Activated naive CD8-positive, alpha-beta T cell treated with anti-CD3 and anti-CD28 coated beads for 36 hours (primary cell): ENCODE measurements around the gene C16orf74. TPM values are rescaled to one million over a fixed set of nuclear protein-coding genes. Genes with fewer than 3 reads are reported as not detected.
A peak's percentile ranks its signal among the peaks of the same experiment; 100 is the strongest.

ENCODE experiments used
- DNase-seq: peaks from one replicate; pipeline ENCODE4 v3.0.0; 2021
- H3K27ac Mint-ChIP-seq: one replicate; pipeline ENCODE4 v1.8.0; 2022; ENCODE audit warnings: mild to moderate bottlenecking, moderate library complexity, mixed read lengths
- H3K27me3 Mint-ChIP-seq: one replicate; pipeline ENCODE4 v1.8.0; 2022; ENCODE audit warnings: mild to moderate bottlenecking, mixed read lengths
- H3K36me3 Mint-ChIP-seq: one replicate; pipeline ENCODE4 v1.8.0; 2021; ENCODE audit warnings: mild to moderate bottlenecking, mixed read lengths
- H3K4me1 Mint-ChIP-seq: one replicate; pipeline ENCODE4 v1.8.0; 2021; ENCODE audit warnings: mixed read lengths
- H3K4me3 Mint-ChIP-seq: one replicate; pipeline ENCODE4 v1.8.0; 2022; ENCODE audit warnings: mild to moderate bottlenecking, moderate library complexity, mixed read lengths
- H3K9me3 Mint-ChIP-seq: one replicate; pipeline ENCODE4 v1.8.0; 2022; ENCODE audit warnings: mixed read lengths
- total RNA-seq, 2 experiments: library from RNA; stranded (reverse); gene quantifications; one replicate each; pipeline ENCODE4 v1.2.3, GENCODE V29; 2021

C16orf74 gene
- total RNA-seq, 2 experiments from 2014 or later = 1.5 to 1.6 TPM

DNA sequence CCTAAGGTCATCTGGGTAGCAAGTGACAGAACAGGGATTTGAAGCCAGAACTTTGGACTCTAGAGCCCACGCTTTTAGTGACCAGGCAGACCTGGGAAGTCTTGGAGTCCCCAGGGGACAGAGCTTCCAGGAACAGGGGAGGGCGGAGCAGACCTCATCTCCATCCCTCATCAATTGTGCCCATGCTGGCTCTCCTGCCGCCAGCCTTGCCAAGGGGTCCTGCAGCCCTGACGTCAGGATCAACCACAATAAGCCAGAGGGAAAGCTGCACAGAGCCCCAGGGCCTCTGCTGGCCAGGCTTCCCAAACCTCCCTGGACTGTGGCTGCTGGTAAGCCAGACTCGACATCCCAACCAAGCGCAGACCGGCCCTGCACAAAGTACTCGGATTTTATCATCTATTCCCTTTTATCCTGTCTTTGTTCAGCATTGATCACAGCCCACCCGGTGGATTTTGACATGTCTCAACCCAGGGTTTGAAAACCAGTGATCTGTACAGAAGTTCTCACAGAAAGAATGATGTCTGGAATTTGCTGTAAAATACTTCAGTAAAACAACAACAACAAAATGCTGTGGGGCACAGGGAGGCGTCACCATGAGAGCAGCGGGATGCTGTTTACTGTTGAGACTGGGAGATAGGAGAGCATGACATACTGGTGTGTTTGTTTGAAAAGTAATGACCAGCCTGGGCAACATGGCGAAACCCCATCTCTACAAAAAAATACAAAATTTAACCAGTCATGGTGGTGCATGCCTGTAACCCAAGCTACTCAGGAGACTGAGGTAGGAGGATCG lies 11.8 kb downstream of the C16orf74 start:
- no peaks in the 10 kb centered on the region for H3K27me3 Mint-ChIP-seq

DNA sequence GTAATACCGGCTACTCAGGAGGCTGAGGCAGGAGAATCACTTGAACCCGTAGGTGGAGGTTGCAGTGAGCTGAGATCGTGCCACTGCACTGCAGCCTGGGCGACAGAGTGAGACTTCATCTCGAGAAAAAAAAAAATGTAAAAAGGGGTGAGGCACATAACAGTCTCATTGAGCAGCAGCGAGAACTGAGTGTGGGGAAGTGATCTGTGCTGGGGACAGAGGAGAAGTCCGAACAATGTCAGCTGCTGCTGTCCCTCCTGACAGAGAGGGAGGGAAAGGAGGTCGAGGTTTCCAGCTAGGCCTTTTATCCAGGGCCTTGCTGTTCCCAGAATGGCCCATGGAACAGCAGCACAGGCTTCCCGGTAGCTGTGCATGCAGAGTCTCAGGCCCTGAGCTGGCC lies 14.0 kb downstream of the C16orf74 start:
- H3K27me3 Mint-ChIP-seq = no peaks in the 10 kb centered on the region
- no peak overlapping the region for H3K4me3 Mint-ChIP-seq
- H3K4me1 Mint-ChIP-seq = peaks cover 20% of the 10 kb centered on the region
- DNase-seq = no peak
- no peaks in the 10 kb centered on the region for H3K9me3 Mint-ChIP-seq
- no peak overlapping the region for H3K27ac Mint-ChIP-seq
- H3K36me3 Mint-ChIP-seq = no peaks in the 10 kb centered on the region

More for the DNA sequence above, 11.8 kb downstream of the C16orf74 start:
- Mint-ChIP-seq H3K36me3 (no peaks in the 10 kb centered on the region), H3K27ac (no peak overlapping the region), H3K4me3 (no peak overlapping the region), H3K4me1 (peaks cover 15% of the 10 kb centered on the region), H3K9me3 (no peaks in the 10 kb centered on the region)
- DNase-seq = no peak

- H3K9me3 Mint-ChIP-seq = no peaks in the 10 kb centered on the region
- H3K27me3 Mint-ChIP-seq = no peaks in the 10 kb centered on the region
- H3K27ac Mint-ChIP-seq = no peak overlapping the region
- H3K36me3 Mint-ChIP-seq = no peaks in the 10 kb centered on the region
- no peak overlapping the region for H3K4me3 Mint-ChIP-seq
- peaks cover 20% of the 10 kb centered on the region for H3K4me1 Mint-ChIP-seq
- no peak for DNase-seq
Observed at GRCh38 chr16:85735946-85736345, 14.9 kb downstream of the C16orf74 start.

- Mint-ChIP-seq H3K9me3 (no peaks in the 10 kb centered on the region), H3K27me3 (no peaks in the 10 kb centered on the region), H3K4me1 (peaks cover 20% of the 10 kb centered on the region), H3K4me3 (peak overlapping the region; percentile 53), H3K27ac (peak overlapping the region; percentile 51), H3K36me3 (no peaks in the 10 kb centered on the region)
- peak; percentile 46 for DNase-seq
Observed at GRCh38 chr16:85735225-85735635, 15.7 kb downstream of the C16orf74 start.

GRCh38 chr16:85734311-85735017 lies 16.4 kb downstream of the C16orf74 start:
- DNase-seq = no peak
- H3K4me1 Mint-ChIP-seq = peaks cover 20% of the 10 kb centered on the region
- peak overlapping the region; percentile 53 for H3K4me3 Mint-ChIP-seq
- H3K9me3 Mint-ChIP-seq = no peaks in the 10 kb centered on the region
- H3K27ac Mint-ChIP-seq = no peak overlapping the region
- H3K27me3 Mint-ChIP-seq = no peaks in the 10 kb centered on the region
- H3K36me3 Mint-ChIP-seq = no peaks in the 10 kb centered on the region

- Mint-ChIP-seq H3K4me1 (peaks cover 20% of the 10 kb centered on the region), H3K27ac (no peak overlapping the region), H3K4me3 (no peak overlapping the region), H3K36me3 (no peaks in the 10 kb centered on the region), H3K9me3 (no peaks in the 10 kb centered on the region), H3K27me3 (no peaks in the 10 kb centered on the region)
- DNase-seq = no peak
Observed at GRCh38 chr16:85733839-85734170, 17.1 kb downstream of the C16orf74 start.

DNA sequence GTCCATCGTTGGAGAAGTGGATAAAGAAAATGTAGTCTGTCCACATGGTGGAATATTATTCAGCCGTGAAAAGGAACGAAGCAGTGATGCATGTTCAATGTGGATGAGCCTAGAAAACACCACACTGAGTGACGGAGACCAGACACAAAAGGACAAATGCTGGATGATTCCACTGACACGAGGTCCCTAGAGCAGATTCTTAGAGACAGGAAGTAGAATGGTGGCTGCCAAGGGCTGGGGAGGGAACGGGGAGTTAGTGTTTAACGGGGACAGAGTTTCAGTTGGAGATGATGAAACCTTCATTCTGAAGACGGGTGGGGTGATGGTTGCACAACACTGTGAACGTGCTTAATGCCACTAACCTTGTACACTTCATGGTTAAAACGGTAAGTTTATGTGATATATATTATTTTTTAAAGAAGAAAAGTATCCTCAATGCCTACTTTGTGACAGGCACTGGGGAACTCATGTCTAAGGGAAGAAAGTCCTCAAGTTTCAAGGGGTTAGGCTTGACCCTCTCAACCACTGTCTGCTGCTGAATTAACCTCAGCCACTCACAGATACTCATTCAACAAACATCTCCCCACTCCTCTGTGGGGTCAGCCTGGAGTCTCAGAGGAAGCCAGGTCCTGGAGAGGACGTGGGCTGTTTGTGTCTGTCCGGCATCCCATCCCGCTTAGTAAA lies 17.6 kb downstream of the C16orf74 start:
- H3K36me3 Mint-ChIP-seq = no peaks in the 10 kb centered on the region
- no peaks in the 10 kb centered on the region for H3K9me3 Mint-ChIP-seq
- no peaks in the 10 kb centered on the region for H3K27me3 Mint-ChIP-seq
- no peak for DNase-seq
- peaks cover 20% of the 10 kb centered on the region for H3K4me1 Mint-ChIP-seq
- no peak overlapping the region for H3K27ac Mint-ChIP-seq
- no peak overlapping the region for H3K4me3 Mint-ChIP-seq

GRCh38 chr16:85731179-85731578 lies 19.7 kb downstream of the C16orf74 start:
- no peak overlapping the region for H3K27ac Mint-ChIP-seq
- no peaks in the 10 kb centered on the region for H3K27me3 Mint-ChIP-seq
- DNase-seq = no peak
- H3K36me3 Mint-ChIP-seq = no peaks in the 10 kb centered on the region
- H3K4me3 Mint-ChIP-seq = no peak overlapping the region
- peaks cover 19% of the 10 kb centered on the region for H3K4me1 Mint-ChIP-seq
- H3K9me3 Mint-ChIP-seq = no peaks in the 10 kb centered on the region

GRCh38 chr16:85730186-85730465 lies 20.8 kb downstream of the C16orf74 start:
- Mint-ChIP-seq H3K36me3 (no peaks in the 10 kb centered on the region), H3K4me3 (no peak overlapping the region), H3K27me3 (no peaks in the 10 kb centered on the region), H3K9me3 (no peaks in the 10 kb centered on the region), H3K27ac (no peak overlapping the region), H3K4me1 (peaks cover 8% of the 10 kb centered on the region)
- DNase-seq = no peak

GRCh38 chr16:85729452-85730185 lies 21.3 kb downstream of the C16orf74 start:
- Mint-ChIP-seq H3K9me3 (no peaks in the 10 kb centered on the region), H3K4me1 (peaks cover 6% of the 10 kb centered on the region), H3K27me3 (no peaks in the 10 kb centered on the region), H3K27ac (no peak overlapping the region), H3K36me3 (no peaks in the 10 kb centered on the region), H3K4me3 (no peak overlapping the region)
- no peak for DNase-seq

- Mint-ChIP-seq H3K27me3 (no peaks in the 10 kb centered on the region), H3K4me3 (no peak overlapping the region), H3K4me1 (peaks cover 3% of the 10 kb centered on the region), H3K36me3 (no peaks in the 10 kb centered on the region), H3K27ac (no peak overlapping the region), H3K9me3 (no peaks in the 10 kb centered on the region)
- no peak for DNase-seq
Observed at GRCh38 chr16:85728879-85729278, 22.0 kb downstream of the C16orf74 start.

DNA sequence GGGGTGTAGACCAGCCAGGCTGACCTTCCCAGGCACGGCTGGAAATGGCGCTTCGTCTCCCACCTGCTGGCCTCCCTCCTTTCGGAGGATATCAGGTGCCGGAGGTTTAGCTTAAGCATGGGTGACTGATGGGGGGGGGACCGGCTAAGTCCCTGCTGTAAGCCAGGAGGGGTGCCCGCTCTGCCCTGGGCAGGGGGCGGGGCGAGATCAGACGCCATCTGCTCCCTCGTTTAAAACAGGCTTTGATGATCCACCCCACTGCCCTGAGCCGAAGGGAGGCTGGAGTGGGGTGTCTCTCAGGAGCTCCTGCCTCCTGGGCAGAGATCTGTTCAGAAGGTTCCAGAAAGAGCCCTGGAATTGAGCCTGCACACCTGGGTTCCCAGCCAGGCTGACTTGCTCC lies 26.0 kb downstream of the C16orf74 start:
- no peaks in the 10 kb centered on the region for H3K4me1 Mint-ChIP-seq
- H3K27me3 Mint-ChIP-seq = no peaks in the 10 kb centered on the region
- no peak overlapping the region for H3K27ac Mint-ChIP-seq
- no peaks in the 10 kb centered on the region for H3K36me3 Mint-ChIP-seq
- H3K9me3 Mint-ChIP-seq = no peaks in the 10 kb centered on the region
- H3K4me3 Mint-ChIP-seq = no peak overlapping the region
- no peak for DNase-seq

GRCh38 chr16:85724126-85724879 lies 26.6 kb downstream of the C16orf74 start:
- Mint-ChIP-seq H3K36me3 (no peaks in the 10 kb centered on the region), H3K27me3 (no peaks in the 10 kb centered on the region), H3K4me1 (no peaks in the 10 kb centered on the region), H3K27ac (no peak overlapping the region), H3K4me3 (no peak overlapping the region), H3K9me3 (no peaks in the 10 kb centered on the region)
- no peak for DNase-seq

- Mint-ChIP-seq H3K27ac (no peak overlapping the region), H3K27me3 (no peaks in the 10 kb centered on the region), H3K9me3 (no peaks in the 10 kb centered on the region), H3K4me3 (no peak overlapping the region), H3K36me3 (no peaks in the 10 kb centered on the region), H3K4me1 (peaks cover 3% of the 10 kb centered on the region)
- no peak for DNase-seq
Observed at GRCh38 chr16:85722128-85722893, 28.6 kb downstream of the C16orf74 start.
